Left hindlimb (tissue), 1 donor: ENCODE measurements around the gene SLC46A3.
"Not testable (repeated sequence)": the region's sequence is repeated elsewhere in the genome, so short reads cannot be mapped to it uniquely, and the experiment has no call there.

Experiments used
- DNase-seq: peaks from one replicate; pipeline ENCODE4 v3.0.0-alpha.2; 2018

Gene SLC46A3

DNA sequence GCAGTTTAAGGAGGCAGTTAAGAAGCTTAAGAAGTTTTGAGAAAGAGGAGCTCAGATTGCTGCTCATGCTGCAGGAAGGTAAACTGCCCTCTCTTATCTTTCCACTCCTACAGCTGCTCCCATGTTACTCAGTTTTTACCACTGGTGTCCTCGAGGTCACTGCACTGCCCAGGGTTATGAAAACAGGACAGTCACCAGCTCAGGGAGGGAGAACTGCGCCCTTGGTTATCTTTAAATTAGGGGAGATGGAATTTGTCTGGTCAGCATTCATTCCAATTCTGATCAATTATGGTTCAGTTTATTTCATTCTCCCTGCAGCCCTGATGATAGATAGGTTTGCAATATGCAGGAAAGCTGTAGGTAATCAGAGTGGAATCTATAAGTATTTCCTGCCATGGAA is 10.8 kb upstream of the SLC46A3 start:
- DNase-seq = no peak

DNA sequence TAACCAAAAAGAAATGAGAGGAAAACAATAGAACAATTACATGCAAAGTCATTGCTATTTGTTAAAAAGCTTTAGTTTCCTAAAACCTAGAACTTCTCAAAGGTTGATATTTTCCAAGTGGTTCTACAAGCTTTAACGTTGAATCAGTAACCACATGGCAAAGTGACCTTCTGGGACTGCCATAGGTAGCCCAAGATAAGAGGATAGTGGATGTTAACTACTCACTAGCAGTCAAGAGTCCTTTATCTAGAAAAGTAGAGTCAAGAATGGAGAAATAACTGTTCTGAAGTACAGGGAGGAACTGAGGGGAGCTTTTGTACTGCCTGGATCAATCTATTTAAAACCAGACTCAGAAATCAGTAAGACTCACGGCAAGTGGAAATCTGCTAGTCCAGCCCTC is 9.9 kb upstream of the SLC46A3 start:
- DNase-seq = no peak

DNA sequence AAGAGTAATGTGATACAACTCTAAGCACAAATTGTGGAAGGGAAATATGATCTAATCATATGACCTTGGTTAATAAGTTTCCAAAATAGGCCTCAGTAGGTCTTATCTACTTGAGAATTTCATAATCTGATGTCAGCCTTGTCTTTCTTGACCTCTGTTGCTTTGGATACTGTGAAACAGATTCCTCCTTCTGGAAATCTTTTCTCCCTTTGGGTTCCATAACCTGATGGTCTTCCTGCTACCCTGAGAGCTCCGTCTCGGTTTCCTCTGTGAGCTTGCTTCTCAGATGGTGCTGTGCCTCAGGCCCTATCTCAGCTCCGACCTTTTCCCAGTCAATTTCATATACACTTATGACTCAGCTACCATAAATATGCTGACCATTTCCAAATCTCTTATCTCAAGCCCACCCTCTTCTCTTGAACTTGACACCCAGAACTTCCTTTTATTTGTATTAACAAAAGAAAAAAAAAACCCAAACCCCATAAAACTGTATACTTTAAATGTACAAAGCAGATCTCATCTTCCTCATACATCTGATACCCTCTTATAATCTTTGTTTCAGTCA is 6.4 kb upstream of the SLC46A3 start:
- DNase-seq = no peak

DNA sequence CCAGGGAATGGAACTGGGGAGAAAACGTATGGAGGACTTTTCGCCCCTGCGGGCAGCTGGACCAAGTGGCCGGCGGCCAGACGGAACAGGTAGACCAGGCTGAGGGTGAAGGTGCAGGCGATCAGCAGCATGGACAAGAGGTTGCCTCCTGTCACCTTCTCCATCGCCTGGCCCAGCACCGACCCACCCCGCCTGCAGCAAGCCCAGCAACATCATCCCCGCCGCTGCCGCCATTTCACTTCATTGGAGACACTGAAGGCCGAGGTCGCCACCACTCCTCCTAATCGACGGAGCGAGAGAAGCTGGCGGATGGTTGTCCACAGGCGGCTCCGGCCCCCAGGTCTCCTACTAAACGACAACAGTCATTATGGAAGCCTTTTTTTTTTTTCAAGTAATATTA is 5.0 kb upstream of the SLC46A3 start:
- no peak for DNase-seq

DNA sequence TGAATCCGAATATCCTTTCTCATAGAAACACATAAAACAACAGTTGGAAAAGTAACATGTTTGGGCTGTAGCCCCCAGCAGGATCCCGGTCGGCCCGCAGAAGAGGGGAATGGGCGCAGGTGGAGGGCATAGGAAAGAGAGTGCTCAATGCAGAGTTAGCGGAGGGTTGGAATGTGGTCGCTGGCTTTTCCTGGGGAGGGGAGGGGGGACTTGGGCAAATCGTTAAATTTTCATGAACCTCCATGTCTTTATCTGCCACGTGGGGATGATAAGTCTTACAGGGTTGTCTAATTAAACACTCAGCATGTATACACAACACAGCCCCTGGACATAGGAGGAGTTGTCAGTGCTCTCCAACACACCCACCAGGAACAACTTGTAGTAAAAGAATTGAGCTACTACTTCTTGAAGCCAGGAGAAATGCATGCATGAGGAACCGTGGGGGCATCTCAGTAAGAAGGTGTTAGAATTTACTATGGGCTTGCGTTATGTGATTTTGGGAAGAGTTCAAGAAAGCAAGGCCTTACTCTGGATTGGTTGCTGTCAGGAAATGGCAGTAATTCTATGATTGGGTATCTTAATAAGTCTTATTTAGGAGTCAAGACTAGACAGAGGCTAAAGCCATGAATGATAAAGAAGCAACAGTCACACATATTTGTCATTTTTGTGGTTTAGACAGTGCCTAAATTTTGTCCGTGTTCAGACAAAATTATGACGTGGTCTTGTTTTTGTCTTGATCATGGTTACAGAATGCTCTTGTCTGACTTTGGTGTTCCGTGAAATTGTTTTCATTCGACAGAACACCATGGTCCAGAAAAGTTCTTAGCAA is 671 bp upstream of the SLC46A3 start:
- DNase-seq = no peak

DNA sequence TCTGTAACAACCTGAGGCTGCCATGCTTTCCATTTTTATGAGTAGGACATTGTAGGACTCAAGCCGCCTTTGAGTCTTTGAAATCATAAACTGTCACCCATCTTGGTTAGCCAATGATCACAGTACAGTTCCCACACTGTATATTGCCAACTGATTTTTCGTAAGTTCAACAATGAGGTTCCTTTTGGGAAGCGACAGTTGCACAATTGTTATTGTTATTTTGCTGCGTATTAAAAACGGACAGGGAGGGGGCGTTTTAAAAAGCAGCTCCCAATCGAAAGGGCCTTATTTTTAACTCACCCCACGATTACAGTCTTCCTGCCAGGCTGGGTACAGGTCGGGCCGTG is 601 bp downstream of the SLC46A3 start:
- DNase-seq = peak; percentile 33

DNA sequence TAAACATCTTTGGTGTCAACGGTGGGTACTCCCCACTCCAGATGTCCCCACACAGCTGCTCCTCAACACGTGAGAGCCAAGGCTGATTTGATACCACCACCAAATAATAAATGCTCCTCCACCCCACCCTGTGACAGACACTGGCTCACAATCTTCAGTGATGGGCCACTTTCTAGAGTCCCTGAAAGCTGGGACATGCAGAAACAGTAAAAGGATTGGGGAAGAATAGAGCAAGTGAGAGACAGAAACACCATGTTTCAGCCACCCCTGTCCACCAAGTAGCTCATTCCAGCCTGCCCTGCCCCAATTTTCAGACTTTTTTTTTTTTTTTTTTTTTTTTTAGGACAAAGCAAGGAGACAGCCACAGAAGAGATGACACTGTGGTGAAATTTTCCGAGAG is 1.6 kb downstream of the SLC46A3 start:
- no peak for DNase-seq

DNA sequence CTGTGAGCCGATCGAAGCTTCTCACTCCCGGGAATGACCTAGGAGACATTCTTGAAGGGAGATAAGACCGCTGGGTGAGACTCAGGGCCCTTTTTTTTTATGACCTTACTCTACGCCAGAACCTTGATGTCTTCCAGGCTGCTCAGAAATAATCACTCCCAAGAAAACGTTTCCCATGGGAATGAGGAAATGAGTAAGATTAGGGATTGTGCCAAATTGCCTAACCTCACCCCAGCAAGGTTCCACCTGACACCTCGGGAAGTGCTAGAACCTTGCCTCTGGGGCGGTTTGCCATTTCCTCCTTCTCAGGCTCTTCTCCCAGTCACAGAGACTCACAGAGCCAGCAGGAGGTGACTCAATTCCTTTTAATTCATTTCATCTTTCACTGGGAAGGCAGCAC is 2.3 kb downstream of the SLC46A3 start:
- no peak for DNase-seq

DNA sequence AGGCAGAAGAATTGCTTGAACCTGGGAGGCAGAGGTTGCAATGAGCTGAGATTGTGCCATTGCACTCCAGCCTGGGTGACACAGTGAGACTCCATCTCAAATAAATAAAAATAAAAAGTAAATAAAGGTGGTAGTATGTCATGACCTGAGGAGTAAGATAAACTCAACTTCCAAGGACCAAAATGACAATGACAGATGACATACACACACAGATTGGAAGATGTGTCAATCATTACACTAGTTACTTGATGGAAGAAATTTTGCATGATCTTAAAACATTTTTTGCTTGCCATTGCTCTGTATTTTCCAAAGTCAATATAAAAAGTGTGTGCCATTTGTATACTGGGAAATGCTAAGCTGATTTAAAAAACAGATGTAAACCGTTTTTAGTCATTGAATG is 4.1 kb downstream of the SLC46A3 start:
- no peak for DNase-seq

DNA sequence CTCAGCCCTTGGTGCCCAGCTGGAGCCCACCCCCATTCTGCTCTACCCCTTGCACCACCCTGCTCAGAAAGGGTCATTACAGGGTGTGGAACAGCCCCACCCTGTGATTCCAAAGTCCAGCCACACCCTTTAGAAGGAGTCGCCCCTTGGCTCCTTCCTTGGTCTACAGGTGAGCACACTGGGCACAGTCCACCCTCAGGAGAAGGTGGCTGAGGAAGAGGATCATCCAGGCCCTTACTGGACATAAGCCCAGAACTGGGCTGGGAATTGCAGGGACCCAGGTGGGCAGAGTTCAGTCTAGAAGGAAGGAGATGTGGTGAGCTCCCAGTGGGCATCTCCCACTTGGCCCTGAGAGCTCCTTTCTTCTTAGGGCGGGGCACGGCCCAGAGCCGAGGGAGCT is 8.6 kb downstream of the SLC46A3 start:
- no peak for DNase-seq

DNA sequence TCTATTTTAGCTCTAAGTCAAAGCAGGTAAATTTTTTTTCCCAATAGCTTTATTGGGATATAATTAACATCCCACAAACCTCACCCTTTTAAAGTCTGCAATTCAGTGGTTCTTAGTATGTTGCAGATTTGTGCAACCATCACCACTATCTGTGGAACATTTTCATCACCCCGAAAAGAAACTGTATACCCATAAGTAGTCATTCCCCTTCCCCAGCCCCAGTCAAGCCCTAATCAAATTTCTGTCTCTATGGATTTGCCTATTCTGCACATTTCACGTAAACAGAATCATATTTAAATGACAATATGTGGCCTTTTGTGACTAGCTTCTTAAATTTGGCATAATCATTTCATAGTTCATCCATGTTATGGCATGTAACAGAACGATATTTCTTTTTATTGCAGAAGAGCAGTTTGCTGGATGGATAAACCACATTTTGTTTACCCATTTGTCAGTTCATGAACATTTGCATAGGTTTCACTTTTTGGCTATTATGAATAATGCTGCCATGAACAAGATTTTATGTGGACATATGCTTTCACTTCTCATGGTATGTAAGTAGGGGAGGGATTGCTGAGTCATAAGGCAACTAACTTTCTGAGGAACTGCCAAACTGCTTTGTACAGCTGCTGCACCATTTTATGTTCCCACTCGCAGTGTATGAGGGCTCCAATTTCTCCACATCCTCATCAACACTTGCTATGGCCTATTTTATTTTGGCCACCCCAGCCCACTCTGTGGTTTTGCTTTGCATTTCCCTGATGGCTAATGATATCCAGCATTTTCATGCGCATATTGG is 10.9 kb downstream of the SLC46A3 start:
- no peak for DNase-seq

DNA sequence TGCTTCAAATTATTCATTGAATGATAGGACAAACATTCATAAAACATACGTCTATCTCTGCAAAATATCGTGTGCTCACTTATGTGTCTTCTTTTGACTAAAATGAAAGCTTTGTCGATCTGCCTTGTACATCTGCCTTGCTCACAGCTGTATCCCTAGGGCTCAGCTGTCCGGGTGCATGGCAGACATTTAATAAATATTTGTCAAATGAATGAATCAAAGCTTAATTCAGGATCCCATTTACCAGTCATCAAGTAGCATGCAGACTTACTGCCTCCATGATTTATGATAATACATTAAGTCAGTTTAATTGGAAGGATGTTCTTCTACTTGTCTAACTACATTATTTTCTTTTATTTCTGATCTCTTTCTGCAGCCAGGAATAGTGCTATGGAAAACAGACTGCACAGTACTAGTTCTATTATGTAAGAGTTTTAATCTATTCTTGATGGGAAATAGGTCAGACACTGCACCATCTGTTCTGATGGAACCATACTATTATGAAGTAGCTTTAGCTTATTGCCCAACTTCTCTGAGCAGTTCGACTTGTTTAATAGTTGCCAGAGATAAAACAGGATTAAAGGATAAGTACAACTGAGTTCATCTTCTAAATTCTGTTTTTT is 13.2 kb downstream of the SLC46A3 start:
- no peak for DNase-seq

DNA sequence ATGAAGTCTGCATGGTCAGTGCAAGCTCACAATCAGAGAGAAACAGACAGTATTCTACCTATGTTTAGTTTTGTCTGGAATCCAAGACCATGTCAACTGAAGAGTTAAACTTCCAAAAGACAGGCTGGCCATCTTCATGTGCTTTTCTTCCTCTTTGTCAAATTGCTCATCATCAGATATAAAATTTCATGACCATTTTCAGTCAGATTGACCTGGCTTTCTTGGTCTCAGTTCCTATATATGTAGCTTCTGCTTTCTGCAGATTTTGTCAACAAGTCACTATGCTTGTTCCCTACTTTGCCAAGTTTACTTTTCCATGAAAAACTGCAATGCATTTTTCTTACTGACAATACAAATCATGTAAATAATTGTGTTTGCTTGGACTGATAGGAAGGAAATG is 13.9 kb downstream of the SLC46A3 start:
- no peak for DNase-seq

DNA sequence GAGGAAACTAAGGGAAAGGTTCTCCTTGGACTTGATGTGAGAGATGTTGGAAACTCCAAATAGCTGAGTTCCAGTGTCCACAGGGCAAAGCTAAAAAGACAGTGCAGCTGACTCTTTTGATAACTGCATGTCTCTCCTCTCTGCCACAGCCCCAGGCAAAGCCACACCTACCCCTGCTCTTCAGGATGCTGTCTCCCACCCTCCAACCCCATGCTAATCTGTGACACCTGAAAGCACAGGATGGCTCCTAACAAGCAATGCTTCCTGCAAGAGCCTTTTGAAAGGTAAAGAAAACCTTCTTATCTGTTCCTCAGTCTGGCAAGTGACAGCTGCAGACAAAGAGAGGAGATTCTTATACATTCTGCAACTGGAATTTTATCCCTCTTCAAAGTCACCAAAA is 14.5 kb downstream of the SLC46A3 start:
- no peak for DNase-seq

DNA sequence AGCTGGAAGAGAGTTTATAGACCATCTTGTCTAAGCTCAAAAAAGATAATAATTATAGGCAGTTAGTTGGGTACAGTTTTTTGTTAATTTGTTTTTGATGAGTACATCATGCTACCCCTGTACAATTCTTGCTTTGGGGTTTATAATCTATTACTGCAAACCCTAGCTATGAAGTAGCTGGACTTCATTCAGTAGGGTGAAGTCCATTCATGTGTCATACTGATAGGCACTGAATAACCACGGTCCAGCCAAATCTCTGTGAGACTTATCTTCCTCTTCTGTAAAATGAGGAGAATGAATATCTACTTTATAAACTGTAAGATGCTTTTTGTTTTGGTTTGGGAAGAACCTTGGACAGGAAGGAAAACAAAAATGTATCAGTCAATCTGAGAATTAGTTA is 19.5 kb downstream of the SLC46A3 start:
- DNase-seq = no peak

DNA sequence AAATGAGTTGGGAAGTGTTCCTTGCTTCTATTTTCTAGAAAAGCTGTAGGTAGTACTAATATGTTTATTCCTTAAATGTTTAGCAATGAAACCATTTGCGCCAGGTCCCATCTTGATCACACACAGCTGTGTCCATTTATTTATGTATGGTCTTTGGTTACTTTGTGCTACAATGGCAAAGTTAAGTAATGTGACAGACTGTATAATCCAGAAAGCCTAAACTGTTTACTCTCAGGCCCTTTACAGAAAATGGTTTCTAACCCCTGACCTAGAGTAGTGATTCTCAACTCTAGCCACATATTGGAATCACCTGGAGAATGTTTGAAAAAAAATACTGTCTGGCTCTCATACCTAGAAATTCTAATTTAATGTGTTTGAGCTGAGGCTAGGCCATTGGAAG is 21.3 kb downstream of the SLC46A3 start:
- DNase-seq = no peak

DNA sequence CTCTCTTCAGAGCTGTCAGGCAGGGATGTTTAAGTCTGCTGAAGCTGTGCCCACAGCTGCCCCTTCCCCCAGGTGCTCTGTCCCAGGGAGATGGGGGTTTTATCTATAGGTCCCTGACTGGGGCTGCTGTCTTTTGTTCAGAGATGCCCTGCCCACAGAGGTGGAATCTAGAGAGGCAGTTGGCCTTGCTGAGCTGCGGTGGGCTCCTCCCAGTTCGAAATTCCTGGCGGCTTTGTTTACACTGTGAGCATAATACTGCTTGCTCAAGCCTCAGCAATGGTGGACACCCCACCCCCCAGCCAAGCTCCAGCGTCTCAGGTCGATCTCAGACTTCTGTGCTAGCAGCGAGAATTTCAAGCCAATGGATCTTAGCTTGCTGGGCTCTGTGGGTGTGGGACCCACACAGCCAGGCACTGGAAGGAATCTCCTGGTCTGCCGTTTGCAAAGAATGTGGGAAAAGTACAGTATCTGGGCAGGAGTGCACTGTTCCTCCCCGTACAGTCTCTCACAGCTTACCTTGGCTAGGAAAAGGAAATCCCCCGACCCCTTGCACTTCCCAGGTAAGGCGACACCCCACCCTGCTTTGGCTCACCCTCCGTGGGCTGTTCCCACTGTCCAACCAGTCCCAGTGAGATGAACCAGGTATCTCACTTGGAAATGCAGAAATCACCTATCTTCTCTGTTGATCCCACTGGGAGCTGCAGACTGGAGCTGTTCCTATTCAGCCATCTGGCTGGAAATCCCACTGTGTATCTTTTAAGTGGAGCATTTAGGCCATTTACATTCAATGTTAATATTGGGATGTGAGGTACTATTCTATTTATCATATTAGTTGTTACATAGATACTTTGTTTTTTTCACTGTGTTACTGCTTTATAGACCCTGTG is 24.9 kb downstream of the SLC46A3 start:
- not testable (repeated sequence) for DNase-seq

DNA sequence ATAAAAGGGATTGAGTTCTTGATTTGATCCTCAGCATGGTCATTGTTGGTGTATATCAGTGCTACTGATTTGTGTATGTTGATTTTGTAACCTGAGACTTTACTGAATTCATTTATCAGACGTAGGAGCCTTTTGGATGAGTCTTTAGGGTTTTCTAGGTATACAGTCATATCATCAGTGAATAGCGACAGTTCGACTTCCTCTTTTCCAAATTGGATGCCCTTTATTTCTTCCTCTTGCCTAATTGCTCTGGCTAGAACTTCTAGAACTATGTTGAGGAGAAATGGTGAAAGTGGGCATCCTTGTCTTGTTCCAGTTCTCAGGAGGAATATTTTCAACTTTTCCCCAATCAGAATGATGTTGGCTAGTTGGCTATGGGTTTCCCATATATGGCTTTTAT is 32.9 kb downstream of the SLC46A3 start:
- no peak for DNase-seq

DNA sequence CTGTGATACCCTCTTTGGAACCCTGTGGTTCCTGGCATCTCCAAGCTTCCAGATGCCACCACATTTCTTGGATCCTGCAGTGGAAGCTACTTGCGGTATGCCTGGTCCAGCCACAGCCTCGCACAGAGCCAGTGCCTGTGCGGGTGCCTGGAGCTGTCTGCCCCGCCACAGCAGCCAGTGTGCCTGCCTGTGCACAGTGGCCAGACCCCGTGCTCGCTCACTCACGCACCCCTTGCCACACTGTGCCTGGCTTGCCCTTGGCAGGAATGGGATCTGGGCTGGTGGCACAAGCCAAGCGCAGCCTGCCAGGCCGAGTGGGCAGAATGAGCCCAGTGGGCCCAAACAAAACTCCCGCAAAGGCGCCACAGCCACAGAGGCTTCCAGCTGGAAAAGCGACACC is 33.7 kb downstream of the SLC46A3 start:
- no peak for DNase-seq

DNA sequence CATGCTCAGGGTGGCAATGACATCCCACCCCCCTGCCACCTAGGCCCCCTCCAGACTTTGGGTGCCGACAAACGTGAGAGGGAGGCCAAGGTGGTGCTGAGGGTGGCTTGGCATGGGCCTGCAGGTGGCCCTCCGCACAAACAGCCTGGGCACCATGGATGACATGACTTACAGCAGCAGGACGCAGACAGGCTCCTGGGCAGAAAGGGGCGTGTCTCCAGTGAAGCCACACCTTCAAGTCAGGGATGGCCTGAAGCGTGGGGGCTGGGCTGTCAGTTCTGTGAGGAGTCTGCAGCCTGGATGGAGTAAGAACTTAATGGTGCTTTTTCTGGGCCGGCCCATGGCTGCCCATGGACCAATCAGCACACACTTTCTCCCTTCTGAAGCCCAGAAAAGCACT is 34.5 kb downstream of the SLC46A3 start:
- DNase-seq = no peak

DNA sequence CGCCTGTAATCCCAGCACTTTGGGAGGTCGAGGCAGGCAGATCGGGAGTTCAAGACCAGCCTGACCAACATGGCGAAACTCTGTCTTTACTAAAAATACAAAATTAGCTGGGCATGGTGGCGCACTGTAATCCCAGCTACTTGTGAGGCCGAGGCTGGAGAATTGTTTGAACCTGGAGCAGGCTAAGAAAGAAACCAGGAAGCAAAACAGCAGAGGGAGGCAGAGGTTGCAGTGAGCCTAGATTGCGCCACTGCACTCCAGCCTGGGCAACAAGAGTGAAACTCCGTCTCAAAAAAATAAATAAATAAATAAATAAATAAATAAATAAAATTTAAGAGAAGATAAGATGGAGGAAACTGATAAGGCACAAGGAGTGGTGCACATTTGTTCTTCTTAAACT is 35.6 kb downstream of the SLC46A3 start:
- not testable (repeated sequence) for DNase-seq

DNA sequence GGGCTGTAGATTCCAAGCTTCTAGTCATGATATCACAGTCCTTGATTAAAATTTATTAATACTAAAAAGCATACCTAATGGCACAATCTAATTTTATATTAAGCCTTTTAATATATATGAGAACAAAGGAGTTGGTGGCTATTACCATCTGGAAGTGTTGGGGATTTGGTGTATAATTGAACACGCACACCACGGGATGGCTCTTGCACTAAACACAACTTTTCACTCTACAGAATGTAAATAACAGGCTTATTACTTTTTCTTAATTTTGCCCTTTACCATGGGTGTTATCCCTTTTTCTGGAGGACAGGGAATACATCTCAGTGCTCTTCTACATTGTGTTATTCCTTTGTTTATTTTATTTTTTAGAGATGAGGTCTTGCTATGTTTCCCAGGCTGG is 38.2 kb downstream of the SLC46A3 start:
- DNase-seq = no peak

DNA sequence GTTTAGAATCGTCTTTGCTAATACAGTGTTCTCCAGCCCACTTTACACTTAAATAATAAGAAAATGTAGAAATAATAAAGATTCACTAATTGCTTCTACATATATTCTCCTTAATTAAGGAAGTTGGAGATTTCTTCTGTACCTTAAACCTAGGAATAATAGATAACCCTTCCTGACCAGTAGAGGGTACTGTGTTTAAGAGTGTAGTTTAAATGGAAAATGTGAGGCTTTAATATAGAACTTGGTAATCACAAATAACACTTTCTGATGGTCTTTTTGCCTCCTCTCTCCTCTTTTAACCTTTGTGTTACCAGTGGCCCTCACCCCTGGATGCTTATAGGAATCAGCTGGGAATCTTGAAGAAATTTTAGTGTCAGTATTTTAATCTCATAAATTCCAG is 39.1 kb downstream of the SLC46A3 start:
- no peak for DNase-seq
